Esophagus squamous epithelium (tissue), 4 donors: ENCODE measurements around the gene KIAA1217.

Source experiments
- CTCF ChIP-seq, 6 experiments: fragments of 450-650 bp in 4 of 6; fragments of 200-600 bp in 2 of 6; sonication (generic) in 2 of 6; IDR thresholded peaks; one replicate each; pipeline ENCODE4 v1.5.1; 2016 to 2019; ENCODE audit warnings: antibody characterized with exemption in 6 of 6, mild to moderate bottlenecking in 4 of 6, moderate library complexity in 4 of 6
- POLR2A ChIP-seq, 4 donors: fragments of 450-650 bp; IDR thresholded peaks; one replicate each; pipeline ENCODE4 v1.6.1; 2017; ENCODE audit warnings: antibody characterized with exemption in 4 of 4, mild to moderate bottlenecking in 4 of 4, moderate library complexity in 3 of 4

DNA sequence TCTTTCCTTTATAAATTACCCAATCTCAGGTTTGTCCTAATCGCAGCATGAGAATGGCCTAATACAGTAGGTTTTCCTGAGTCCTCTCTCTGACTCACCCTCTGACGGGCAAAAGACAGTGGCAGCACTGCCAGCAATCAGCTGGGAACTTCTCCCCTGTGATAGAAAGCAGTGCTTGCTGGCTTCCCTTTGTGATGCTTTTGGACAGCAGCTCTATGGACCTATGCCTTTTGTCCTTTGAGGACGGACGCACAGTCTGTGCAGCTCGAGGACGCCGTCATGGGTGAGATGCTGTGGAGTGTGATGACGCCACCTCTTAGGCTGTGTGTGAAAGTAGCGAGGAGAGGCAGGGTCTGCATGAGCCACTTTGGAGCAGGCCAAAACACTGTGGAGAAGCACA is 68.8 kb downstream of the KIAA1217 start:
- TF ChIP-seq CTCF (IDR thresholded peaks at IDR 0.05) = no peak
- no peak for TF ChIP-seq POLR2A (IDR thresholded peaks at IDR 0.05)
